HG03097 (cell line): ENCODE results near the gene CALCB.

Experiments used
- ATAC-seq: cut with Tn5 transposase; IDR thresholded peaks from one replicate; pipeline ENCODE4 v1.9.1; 2021; ENCODE audit not compliant: unreplicated experiment, low FRiP score

The CALCB gene

GRCh38 chr11:15072551-15073143 is 746 bp upstream of the CALCB start:
- no peak for ATAC-seq

- peak; percentile 92 for ATAC-seq
Observed at GRCh38 chr11:15074206-15075161, 1.1 kb downstream of the CALCB start.

- ATAC-seq = no peak
Observed at GRCh38 chr11:15075162-15075526, 1.8 kb downstream of the CALCB start.

GRCh38 chr11:15091175-15091574 is 17.8 kb downstream of the CALCB start:
- no peak for ATAC-seq

- no peak for ATAC-seq
Observed at GRCh38 chr11:15091625-15092024, 18.2 kb downstream of the CALCB start.

DNA sequence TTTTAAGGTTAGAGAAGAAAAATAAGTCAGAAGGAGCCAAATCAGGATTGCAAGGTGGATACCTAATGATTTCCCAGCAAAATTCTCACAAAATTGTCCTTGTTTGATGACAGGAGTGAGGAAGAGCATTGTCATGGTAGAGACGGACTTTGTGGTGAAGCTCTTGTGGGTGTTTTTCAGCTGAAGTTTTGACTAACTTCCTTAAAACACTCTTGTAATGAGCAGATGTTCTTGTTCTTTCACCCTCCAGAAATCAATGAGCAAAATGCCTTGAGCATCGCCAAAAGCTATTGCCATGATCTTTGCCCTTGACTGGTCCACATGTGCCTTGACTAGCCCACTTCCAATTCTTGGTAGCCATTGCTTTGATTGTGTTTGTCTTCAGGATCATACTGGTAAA is 20.0 kb downstream of the CALCB start:
- ATAC-seq = no peak

DNA sequence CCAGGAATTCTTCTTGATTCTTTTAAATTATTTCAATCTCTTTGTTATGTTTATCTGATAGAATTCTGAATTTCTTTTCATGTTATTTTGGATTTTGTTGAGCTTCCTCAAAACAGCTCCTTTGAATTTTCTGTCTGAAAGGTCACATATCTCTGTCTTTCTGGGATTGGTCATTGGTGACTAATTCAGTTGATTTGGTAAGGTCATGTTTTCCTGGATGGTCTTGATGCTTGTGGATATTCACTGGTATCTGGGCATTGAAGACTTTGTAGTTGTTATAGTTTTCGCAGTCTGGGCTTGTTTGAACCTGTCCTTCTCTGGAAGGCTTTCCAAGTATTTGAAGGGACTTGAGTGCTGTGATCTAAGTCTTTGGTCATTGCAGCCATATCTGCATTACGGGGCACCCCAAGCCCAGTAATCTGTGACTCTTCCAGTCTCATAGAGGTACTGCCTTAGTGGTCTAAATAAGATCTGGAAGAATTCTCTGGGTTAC is 22.4 kb downstream of the CALCB start:
- no peak for ATAC-seq

DNA sequence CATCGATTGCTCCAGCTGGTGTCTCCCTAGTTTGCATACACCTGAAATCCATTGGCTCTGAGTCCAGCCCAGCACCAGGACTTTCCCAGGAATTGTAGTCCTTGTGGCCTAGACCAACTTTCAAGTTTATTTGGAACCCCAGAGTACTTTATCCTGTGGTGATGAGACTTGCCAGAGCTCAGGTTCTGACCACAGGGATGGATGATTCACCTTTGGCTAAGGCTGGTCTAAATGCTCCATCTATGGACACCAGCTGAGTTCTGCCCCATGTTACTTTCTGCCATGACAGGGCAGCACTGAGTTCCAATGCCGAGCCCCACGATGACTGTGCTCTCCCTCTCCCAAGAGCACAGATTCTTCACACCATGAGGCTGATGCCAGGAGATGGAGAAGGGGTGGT is 24.0 kb downstream of the CALCB start:
- ATAC-seq = no peak

- ATAC-seq = no peak
Observed at GRCh38 chr11:15099267-15099666, 25.9 kb downstream of the CALCB start.

GRCh38 chr11:15101072-15101709 is 27.8 kb downstream of the CALCB start:
- ATAC-seq = no peak

DNA sequence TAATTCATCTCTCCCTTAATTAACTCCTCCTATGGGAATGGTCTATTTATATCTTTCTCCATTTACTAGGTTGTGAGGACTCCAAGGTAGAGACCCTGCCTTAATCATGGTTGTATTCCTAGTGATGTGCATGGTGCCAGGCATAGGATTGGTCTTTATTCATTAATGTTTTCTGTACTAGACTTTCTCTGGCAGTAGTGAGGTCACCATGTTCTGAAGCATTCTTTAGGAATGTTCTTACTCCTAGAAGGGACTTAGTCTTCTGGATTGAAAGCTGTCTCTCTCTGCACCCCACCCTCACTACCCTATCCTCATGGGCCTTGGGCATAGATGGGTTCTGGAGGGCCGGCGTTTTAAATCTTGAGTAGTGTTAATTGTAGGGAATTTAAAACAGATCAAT is 30.8 kb downstream of the CALCB start:
- ATAC-seq = no peak

DNA sequence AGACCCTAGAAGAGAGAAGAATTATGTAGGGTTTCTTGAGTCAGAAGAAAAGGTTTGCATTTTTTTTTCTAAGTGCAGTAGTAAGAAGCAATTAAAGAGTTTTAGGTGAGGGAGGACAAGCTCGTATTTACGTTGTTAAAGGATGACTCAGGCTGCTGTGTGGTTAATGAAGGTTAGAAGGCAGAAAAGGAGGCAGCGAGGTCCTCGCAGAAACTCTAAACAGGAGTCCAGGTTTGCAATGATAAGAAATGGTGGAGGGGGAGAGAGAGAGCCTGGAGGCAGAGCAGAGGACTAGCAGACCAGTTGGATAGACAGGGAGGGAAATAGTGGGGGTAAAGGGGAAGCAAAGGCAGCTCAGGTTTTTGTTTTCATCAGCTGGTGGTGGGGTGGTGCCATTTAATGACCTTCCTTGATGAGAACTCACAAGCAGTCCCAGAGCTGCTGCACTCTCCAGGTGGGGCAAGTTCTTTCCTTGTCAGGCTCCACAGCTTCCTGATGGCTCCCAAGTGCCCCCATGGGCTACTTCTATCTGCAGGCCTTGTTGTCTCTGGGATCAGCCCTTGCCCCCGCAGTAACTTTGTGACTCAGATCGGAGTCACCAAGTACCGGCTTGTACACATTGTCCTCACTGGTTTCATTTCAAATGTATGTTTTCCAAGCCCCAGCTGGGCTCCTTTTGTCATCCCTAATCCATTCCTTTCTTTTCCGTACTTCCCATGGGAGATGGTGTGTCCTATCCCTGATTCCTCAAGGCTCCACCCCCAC is 33.0 kb downstream of the CALCB start:
- ATAC-seq = no peak

DNA sequence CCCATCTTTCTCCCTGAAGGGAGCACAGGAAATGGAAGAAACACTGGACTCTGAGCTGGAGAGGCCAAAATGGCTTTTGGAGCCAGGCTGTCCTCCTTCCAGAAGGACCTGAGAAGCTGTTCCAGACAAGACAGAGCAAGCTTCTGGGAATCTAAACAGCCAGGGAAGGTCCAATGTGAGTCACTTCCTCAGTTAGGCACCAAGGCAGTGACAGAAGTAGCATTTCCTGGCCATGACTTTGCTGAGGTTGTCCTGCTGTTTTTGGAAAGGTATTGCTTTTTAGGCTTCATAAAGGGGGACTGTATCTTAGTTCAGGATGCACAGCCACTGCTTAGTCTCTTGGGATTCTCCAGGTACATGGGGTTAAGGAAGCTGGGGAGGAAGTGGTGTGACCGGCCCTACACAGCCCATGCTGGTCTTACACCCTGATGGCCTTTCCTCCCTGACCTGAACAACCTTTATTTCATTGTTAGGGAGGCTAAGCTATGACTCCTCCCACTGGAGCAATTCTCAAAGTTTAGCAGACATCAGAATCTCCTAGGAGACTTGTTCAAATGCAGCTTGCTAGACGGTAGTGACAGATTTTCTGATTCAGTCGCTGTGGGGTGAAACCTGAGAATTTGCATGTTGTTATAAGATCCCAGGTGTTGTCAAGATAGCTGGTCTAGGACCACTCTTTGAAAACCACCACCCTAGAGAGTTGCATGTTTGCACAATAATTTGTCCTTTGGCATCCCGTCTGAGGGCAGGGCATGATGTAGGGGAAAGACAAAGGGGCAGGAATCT is 34.5 kb downstream of the CALCB start:
- ATAC-seq = peak; percentile 42

DNA sequence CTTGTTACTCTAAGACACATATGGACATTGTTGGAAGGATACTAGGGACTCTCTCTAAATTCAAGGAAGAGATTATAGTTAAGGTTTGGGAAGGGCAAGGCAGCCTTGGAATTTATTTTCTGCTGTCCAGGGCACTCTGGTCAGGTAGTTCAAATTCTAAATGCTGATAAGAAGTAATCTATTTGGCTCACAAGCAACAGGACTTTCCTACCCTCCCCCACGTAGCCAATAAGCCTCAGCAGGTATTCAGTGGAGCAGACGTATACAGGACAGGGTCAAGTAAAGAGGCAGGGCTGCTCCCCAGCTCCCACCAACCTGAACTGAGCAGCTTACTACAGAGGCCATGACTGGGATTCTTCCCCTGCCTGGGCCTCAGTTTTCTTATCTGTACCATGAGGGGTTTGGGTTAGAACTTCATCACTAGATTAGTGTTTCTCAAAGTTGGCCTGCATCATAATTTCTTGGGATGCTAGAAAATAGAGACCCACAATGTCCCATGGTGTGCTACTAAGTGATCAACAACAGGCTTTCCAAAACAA is 35.3 kb downstream of the CALCB start:
- ATAC-seq = no peak

- ATAC-seq = no peak
Observed at GRCh38 chr11:15109602-15110001, 36.2 kb downstream of the CALCB start.

DNA sequence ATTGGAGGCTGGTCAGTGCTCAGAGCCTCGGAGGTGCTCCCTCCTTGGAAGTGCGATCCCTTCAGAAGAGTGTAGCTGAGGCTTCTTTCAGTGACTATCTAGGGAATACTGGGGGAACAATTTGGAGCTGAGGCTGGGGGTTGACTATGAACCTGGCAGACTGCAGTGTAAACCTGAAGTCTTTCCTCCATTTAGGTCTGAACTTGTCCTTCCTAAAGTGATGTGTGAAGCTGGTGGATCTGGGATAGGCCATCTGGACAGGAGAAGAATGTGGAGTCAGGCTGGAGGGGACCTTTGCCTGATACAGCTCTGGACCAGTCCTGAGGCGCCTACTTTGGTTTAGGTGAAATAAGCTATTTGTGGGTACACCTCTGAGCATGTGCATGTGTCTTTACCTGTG is 37.8 kb downstream of the CALCB start:
- no peak for ATAC-seq

- no peak for ATAC-seq
Observed at GRCh38 chr11:15112131-15112541, 38.7 kb downstream of the CALCB start.

GRCh38 chr11:15113381-15113780 is 40.0 kb downstream of the CALCB start:
- ATAC-seq = peak; percentile 96
